NCI-H524 treated with DMSO at 0.1 percent for 48 hours (cell line): ENCODE measurements around the gene TAGLN.

Source experiments
- DNase-seq: peaks from one replicate; lab custom pipeline; 2025; lab: John Stamatoyannopoulos, UW

TAGLN gene

GRCh38 chr11:117230999-117231841 is 32.0 kb downstream of the TAGLN start:
- no peak for DNase-seq

- no peak for DNase-seq
Measured at GRCh38 chr11:117231842-117232091, 32.6 kb downstream of the TAGLN start, which contains the start of gene PCSK7. Gene PCSK7 (minus strand): TSS chr11:117232073. CDS start chr11:117229844, 2,229 bp downstream.

GRCh38 chr11:117232092-117232878 is 33.1 kb downstream of the TAGLN start, which contains the start of gene RNF214:
Gene RNF214 (plus strand): TSS chr11:117232671. CDS start chr11:117234273, 1,602 bp downstream.
- no peak for DNase-seq

DNA sequence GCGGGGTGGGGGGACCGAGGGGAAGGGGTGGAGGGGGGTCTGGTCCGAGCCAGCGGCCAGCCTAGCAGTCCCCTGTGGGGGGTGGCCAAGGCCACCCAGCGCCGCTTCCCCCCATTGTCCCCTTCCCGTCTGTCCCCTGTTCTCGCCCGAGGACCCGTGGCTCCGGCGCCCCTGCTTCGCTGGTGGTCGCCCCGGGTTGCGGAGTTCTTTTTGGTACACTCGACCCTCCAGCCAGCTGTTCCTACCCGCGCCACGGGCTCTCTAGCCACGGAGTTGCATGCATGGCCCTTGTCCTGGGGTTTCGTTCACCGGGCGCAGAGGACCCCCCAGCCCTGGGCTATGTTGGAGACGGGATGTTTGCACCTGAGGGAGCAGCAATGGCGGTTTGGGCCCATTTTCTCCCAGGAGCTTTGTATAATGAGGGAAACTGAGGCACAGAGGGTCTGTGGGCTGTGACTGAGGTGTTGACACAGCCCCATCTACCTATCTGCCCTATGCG is 33.8 kb downstream of the TAGLN start:
- no peak for DNase-seq

GRCh38 chr11:117238221-117238620 is 39.1 kb downstream of the TAGLN start:
- no peak for DNase-seq

DNA sequence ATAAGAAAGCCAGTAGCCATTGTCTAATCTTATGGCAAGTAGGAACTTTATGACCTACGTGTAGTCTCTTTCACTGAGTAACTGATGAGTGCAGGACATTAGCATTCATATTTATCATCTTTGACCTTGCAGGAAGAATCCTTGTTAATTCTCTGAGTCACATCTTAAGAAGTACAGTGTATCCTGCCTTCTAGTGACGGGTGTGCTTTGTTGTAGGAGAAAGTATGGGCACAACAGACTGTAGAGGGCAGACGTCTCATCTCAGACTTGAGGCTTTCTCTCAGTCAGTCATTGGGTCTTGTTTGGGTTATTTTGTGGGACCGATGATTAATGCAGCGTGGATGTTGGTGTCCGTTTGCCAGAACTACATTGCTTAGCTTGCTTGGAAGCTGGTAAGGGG is 40.1 kb downstream of the TAGLN start:
- no peak for DNase-seq

DNA sequence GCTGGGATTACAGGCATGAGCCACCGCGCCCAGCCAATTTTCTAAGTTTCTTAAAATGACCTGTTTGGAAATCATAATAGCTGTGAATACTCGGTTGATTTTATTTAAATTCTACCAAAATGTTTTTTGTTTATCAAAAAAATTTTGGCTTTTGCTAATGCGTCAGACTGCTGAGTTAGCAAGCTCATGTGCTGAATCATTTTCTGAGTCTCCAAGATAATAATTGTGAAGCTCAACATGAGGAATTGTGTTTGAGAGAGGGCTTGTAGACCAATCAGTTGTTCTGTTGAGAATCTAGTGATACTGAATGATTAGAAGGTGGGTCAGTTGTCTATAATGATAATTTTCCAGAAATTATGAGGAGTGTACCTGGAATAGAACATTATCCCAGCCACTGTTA is 49.2 kb downstream of the TAGLN start:
- no peak for DNase-seq

DNA sequence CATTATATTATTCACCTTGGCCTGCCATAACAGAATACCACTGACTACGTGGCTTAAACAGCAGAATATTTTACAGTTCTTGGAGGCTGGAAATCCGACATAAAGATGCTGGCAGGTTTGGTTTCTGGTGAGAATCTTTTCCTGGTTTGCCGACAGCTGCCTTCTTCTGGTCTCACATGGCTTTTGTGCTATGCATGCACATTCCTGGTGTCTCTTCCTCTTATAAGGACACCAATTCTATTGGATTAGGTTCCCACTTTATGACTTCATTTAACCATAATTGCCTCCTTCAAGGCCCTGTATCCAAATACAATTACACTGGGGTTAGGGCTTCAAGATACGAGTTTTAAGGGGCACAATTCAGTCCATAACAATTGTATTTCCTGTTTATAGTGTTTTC is 50.4 kb downstream of the TAGLN start:
- DNase-seq: no peak

GRCh38 chr11:117251506-117251905 is 52.3 kb downstream of the TAGLN start:
- DNase-seq: no peak

DNA sequence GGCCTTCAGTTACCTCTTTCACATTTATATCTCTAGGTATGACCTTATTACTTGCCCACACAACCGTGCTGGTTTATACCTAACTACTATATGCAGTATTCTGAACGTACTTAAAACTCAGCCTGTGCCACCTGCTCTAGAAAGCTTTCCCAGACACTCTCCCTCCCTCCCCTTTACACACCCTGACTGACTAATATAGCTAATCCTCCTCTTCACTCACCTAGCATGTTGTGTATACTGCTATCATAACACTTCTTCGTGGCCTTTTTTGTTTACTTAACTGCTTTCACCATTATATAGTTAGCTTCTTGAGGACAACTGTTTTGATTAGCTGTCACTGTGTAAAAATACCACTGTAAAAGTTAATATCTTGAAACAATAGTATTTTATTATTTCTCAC is 56.8 kb downstream of the TAGLN start:
- DNase-seq: peak; percentile 12

- no peak for DNase-seq
Measured at GRCh38 chr11:117256573-117256972, 57.4 kb downstream of the TAGLN start.
